HepG2 (cell line): Measurements from ENCODE around the gene KCNAB3. TPM values are rescaled to one million over a fixed set of nuclear protein-coding genes. Genes with fewer than 3 reads are reported as not detected.

Source experiments
- ATM ChIP-seq: fragments of 450-650 bp; IDR thresholded peaks from 2 replicates; pipeline ENCODE4 v1.7.1; 2017; ENCODE audit warnings: mild to moderate bottlenecking, borderline replicate concordance
- IKZF4 ChIP-seq: sonication (generic); formaldehyde crosslinking; IDR thresholded peaks from 2 replicates; pipeline ENCODE4 v1.5.1; 2020; ENCODE audit warnings: borderline replicate concordance, mild to moderate bottlenecking, low read depth, missing genetic modification reagents; ENCODE audit errors: not compliant biosample characterization
- NCOA1 ChIP-seq: sonication (generic); formaldehyde crosslinking; IDR thresholded peaks from 2 replicates; pipeline ENCODE4 v1.9.0; 2021; ENCODE audit warnings: missing genetic modification reagents
- POLR2A ChIP-seq, 2 experiments: IDR thresholded peaks; 2 replicates each; pipeline ENCODE4 v1.6.1; 2011; ENCODE audit warnings: low read depth in 2 of 2, low read length in 2 of 2, mild to moderate bottlenecking in 1 of 2, moderate library complexity in 1 of 2; ENCODE audit not compliant: insufficient read depth in 1 of 2
- SP1 ChIP-seq, 2 experiments: fragments of 450-650 bp in 1 of 2; sonication (generic) in 1 of 2; formaldehyde crosslinking in 1 of 2; IDR thresholded peaks; 2 replicates each; pipeline versions ENCODE4 v1.4.0 to v1.6.1; 2016 to 2020; ENCODE audit warnings: missing genetic modification reagents in 1 of 2
- ZNF317 ChIP-seq: sonication (generic); formaldehyde crosslinking; IDR thresholded peaks from 2 replicates; pipeline ENCODE4 v1.5.0; 2020; ENCODE audit warnings: mild to moderate bottlenecking, missing genetic modification reagents
- ZNF33A ChIP-seq: sonication (generic); formaldehyde crosslinking; IDR thresholded peaks from 2 replicates; pipeline ENCODE4 v1.5.1; 2020; ENCODE audit warnings: missing genetic modification reagents, mild to moderate bottlenecking, moderate library complexity, borderline replicate concordance
- ZNF607 ChIP-seq: sonication (generic); formaldehyde crosslinking; IDR thresholded peaks from 2 replicates; pipeline ENCODE4 v1.5.1; 2020; ENCODE audit warnings: missing genetic modification reagents, mild to moderate bottlenecking, borderline replicate concordance
- ZNF781 ChIP-seq: sonication (generic); formaldehyde crosslinking; IDR thresholded peaks from 2 replicates; pipeline ENCODE4 v1.5.1; 2020; ENCODE audit warnings: borderline replicate concordance, mild to moderate bottlenecking, missing genetic modification reagents; ENCODE audit errors: not compliant biosample characterization
- polyA plus RNA-seq, 8 experiments: library from polyadenylated mRNA; depleted of rRNA in 3 of 8; stranded (reverse) in 7 of 8; unstranded in 1 of 8; fragments of >200 nt; fragmentation: Illumina TruSeq in 4 of 8; extraction: Trizol in 4 of 8; gene quantifications; 2 replicates each; pipeline versions ENCODE4 v1.2.1 to v1.2.3, GENCODE V29; 2011 to 2016; ENCODE audit warnings: low read depth in 4 of 8, missing spikeins in 1 of 8, mixed read lengths in 1 of 8; ENCODE audit not compliant: insufficient read depth in 1 of 8
- total RNA-seq, 5 experiments: library from RNA; depleted of rRNA; stranded (reverse); fragments of >200 nt; fragmentation: Illumina TruSeq; extraction: Trizol; gene quantifications; 2 replicates each; pipeline ENCODE4 v1.2.3, GENCODE V29; 2016; ENCODE audit warnings: low read depth in 1 of 5
- TF ChIP-seq, protein P1 (sequence below): sonication (generic); formaldehyde crosslinking; IDR thresholded peaks from 2 replicates; pipeline ENCODE4 v1.8.0; 2022; ENCODE audit warnings: mild to moderate bottlenecking, missing genetic modification reagents
- TF ChIP-seq, protein P2 (sequence below): sonication (generic); formaldehyde crosslinking; IDR thresholded peaks from 2 replicates; pipeline ENCODE4 v1.5.0; 2020; ENCODE audit warnings: mild to moderate bottlenecking, missing genetic modification reagents
- TF ChIP-seq, protein P3 (sequence below), 2 experiments: sonication (generic) in 1 of 2; formaldehyde crosslinking in 1 of 2; IDR thresholded peaks; 2 replicates each; pipeline versions ENCODE4 v1.4.0 to v1.6.1; 2018 to 2020; ENCODE audit warnings: missing genetic modification reagents in 2 of 2, borderline replicate concordance in 1 of 2, low read depth in 1 of 2, mild to moderate bottlenecking in 1 of 2, missing biosample characterization in 1 of 2
- TF ChIP-seq, protein P4 (sequence below): sonication (generic); formaldehyde crosslinking; IDR thresholded peaks from 2 replicates; pipeline ENCODE4 v1.4.0; 2020; ENCODE audit warnings: mild to moderate bottlenecking, missing genetic modification reagents

Gene KCNAB3
- total and polyA plus RNA-seq, 2 of the 13 experiments (the other 11 are each of a cell fraction or from before 2014, with no cell fraction given) = 0.29 to 0.88 TPM

DNA sequence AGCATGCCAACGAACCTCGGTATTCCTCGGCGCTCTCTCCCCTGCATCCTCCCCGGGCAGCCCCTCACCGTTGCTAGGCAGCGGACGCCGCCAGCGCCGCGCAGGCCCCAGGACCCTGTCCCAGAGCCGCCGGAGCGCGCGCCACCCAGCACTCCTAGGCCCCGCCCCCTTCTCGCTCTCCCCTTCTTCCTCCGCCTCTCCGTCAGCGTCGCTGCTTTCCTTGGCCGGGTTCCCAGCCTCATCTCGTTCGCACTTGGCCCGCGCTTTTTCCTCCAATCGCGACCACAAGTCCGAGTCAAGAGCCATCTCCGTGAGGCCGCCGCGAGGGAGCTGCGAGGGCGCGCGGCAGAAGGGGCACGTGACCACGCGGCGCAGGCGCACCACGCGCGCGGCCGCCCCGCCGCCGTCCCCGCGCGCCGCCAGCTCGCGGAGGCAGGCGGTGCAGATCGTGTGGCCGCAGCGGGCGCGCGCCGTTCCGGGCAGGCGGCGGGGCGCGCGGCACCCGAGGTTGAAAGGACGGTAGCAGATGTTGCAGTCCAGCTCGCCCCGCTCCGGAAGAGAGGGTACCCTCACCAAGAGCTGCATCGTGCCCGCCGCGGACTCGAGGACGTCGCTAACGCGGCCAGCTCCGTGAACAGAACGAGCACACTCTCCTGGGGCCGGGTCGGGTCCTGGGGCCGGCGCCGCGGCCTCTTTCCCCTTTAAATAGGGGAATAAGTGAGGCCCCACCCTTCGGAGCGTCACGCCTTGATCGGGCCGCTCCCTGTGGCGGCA lies 13.9 kb downstream of the KCNAB3 start, which contains the start of gene RNF227 (continued):
- TF ChIP-seq, protein P1, sequence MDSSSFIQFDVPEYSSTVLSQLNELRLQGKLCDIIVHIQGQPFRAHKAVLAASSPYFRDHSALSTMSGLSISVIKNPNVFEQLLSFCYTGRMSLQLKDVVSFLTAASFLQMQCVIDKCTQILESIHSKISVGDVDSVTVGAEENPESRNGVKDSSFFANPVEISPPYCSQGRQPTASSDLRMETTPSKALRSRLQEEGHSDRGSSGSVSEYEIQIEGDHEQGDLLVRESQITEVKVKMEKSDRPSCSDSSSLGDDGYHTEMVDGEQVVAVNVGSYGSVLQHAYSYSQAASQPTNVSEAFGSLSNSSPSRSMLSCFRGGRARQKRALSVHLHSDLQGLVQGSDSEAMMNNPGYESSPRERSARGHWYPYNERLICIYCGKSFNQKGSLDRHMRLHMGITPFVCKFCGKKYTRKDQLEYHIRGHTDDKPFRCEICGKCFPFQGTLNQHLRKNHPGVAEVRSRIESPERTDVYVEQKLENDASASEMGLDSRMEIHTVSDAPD (CRISPR knock-in tag) = no peak
- TF ChIP-seq POLR2A (IDR thresholded peaks at IDR 0.05; ENCODE audit: insufficient read depth in 1 of 2, low read depth in 2 of 2, low read length in 2 of 2) (no peak), ATM (no peak), IKZF4 (CRISPR knock-in tag) (peak; percentile 66), ZNF317 (CRISPR knock-in tag) (no peak), ZNF33A (CRISPR knock-in tag) (no peak), SP1 (IDR thresholded peaks at IDR 0.05) (no peak), SP1 (CRISPR knock-in tag; IDR thresholded peaks at IDR 0.05) (no peak; the same call in 1 of the 2 replicates), ZNF781 (CRISPR knock-in tag) (no peak), NCOA1 (no peak), ZNF607 (CRISPR knock-in tag) (peak; percentile 93)
- TF ChIP-seq, protein P2, sequence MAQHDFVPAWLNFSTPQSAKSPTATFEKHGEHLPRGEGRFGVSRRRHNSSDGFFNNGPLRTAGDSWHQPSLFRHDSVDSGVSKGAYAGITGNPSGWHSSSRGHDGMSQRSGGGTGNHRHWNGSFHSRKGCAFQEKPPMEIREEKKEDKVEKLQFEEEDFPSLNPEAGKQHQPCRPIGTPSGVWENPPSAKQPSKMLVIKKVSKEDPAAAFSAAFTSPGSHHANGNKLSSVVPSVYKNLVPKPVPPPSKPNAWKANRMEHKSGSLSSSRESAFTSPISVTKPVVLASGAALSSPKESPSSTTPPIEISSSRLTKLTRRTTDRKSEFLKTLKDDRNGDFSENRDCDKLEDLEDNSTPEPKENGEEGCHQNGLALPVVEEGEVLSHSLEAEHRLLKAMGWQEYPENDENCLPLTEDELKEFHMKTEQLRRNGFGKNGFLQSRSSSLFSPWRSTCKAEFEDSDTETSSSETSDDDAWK (CRISPR knock-in tag) = no peak
- TF ChIP-seq, protein P3, sequence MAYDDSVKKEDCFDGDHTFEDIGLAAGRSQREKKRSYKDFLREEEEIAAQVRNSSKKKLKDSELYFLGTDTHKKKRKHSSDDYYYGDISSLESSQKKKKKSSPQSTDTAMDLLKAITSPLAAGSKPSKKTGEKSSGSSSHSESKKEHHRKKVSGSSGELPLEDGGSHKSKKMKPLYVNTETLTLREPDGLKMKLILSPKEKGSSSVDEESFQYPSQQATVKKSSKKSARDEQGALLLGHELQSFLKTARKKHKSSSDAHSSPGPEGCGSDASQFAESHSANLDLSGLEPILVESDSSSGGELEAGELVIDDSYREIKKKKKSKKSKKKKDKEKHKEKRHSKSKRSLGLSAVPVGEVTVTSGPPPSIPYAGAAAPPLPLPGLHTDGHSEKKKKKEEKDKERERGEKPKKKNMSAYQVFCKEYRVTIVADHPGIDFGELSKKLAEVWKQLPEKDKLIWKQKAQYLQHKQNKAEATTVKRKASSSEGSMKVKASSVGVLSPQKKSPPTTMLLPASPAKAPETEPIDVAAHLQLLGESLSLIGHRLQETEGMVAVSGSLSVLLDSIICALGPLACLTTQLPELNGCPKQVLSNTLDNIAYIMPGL (CRISPR knock-in tag; IDR thresholded peaks at IDR 0.05; ENCODE audit: borderline replicate concordance in 1 of 2, low read depth in 1 of 2) = no peak; a peak in 3 of 4 replicates
- TF ChIP-seq, protein P4, sequence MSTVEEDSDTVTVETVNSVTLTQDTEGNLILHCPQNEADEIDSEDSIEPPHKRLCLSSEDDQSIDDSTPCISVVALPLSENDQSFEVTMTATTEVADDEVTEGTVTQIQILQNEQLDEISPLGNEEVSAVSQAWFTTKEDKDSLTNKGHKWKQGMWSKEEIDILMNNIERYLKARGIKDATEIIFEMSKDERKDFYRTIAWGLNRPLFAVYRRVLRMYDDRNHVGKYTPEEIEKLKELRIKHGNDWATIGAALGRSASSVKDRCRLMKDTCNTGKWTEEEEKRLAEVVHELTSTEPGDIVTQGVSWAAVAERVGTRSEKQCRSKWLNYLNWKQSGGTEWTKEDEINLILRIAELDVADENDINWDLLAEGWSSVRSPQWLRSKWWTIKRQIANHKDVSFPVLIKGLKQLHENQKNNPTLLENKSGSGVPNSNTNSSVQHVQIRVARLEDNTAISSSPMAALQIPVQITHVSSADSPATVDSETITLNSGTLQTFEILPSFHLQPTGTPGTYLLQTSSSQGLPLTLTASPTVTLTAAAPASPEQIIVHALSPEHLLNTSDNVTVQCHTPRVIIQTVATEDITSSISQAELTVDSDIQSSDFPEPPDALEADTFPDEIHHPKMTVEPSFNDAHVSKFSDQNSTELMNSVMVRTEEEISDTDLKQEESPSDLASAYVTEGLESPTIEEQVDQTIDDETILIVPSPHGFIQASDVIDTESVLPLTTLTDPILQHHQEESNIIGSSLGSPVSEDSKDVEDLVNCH = no peak
